DOHH2 (cell line): ENCODE measurements around the gene EFCAB5.

Source experiments
- CTCF ChIP-seq: fragments of 200-600 bp; sonication (generic); IDR thresholded peaks from one replicate; pipeline ENCODE4 v1.5.1; 2014; ENCODE audit warnings: antibody characterized with exemption, mild to moderate bottlenecking, low read depth, low read length; ENCODE audit not compliant: poor library complexity, severe bottlenecking
- EZH2phosphoT487 ChIP-seq: fragments of 200-600 bp; sonication (generic); IDR thresholded peaks from 2 replicates; pipeline ENCODE4 v1.6.1; 2017; ENCODE audit warnings: borderline replicate concordance, mild to moderate bottlenecking, antibody characterized with exemption, low read length, moderate library complexity, mixed read lengths

GRCh38 chr17:30086896-30087295, 145.5 kb downstream of the EFCAB5 start:
- TF ChIP-seq CTCF (no peak), EZH2phosphoT487 (no peak)
